Activated CD4-positive, alpha-beta T cell treated with anti-CD3 and anti-CD28 coated beads for 48 hours (primary cell): ENCODE results near the gene NKX1-1.
"Not testable (repeated sequence)": the region's sequence is repeated elsewhere in the genome, so short reads cannot be mapped to it uniquely, and the experiment has no call there.

Experiments used
- DNase-seq: peaks from one replicate; pipeline ENCODE4 v3.0.0-alpha.2; 2020

NKX1-1 gene

GRCh38 chr4:1406394-1406980, at the start of gene NKX1-1:
TSS of gene NKX1-1 (minus strand) at chr4:1406442. CDS start at chr4:1406442, 0 bp downstream.
- no peak for DNase-seq

- DNase-seq = no peak
Observed at GRCh38 chr4:1453731-1454130, 47.5 kb upstream of the NKX1-1 start.

GRCh38 chr4:1452431-1453051, 46.3 kb upstream of the NKX1-1 start:
- no peak for DNase-seq

DNA sequence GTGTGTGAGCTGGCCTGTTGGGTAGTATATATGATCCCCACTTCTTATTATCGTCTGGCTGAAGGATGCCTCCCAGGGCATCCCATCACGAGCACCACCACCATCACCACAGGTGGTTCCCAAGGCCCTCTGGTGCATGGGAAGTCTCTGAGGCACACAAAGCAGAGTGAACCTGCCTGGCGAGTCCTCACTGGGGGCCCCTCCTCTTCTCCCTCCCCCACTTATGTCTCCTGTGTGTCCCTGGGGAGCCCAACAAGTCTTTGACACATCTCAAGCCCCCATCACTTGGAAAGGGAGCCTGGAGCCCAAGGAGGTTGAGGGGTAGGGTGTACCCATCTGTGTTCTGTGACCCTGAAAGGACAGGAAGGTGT, 45.5 kb upstream of the NKX1-1 start:
- no peak for DNase-seq

DNA sequence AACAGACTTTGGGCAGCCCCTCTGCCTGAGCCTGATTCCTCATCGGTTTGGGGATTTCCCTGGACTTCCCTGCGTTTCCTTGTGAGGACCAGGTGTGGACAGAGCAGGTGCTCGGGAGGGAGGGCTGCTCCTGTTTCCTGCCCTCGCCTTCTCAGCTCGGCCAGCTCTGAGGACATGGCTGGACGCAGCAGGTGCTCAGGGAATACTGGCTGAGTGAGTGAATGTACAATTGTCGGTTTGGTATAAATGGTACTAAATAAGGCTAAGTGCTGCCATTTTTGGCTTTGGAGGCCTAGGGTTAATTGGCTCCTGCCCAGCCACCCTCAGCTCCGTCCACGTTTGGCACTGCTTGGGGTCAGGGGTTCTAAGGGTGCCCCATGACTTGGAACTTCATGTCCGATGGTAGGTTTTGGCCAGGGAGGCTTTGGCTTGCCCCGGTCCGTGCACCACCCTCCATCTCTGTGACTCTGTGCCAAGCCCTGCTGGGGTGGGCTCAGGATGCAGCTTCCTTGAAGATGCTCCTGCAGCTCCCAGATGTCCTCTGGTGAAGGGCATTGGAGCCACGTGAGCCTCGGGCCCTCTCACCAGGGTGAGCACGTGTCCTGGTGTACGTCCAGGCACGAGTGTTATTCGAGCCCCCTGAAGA, 45.0 kb upstream of the NKX1-1 start:
- DNase-seq = no peak

GRCh38 chr4:1449833-1450741, 43.8 kb upstream of the NKX1-1 start:
- no peak for DNase-seq

DNA sequence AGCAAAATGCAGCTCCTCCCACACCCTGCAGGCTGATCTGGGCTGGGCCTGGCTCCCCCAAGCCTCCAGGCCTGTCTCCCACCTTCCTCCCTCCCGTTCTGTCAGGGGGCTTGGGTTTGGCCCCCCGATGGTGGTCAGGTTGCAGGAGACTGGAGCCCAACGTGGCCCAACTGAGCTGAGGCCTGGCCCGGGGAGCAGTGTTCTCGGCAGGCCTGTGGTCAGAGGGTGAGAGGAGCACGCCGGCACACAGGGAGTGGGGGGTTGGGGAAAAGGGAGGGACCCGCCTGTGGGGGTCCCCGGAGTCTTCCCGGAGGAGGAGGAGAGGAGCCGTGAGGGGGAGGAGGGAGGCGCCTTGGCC, 43.2 kb upstream of the NKX1-1 start:
- no peak for DNase-seq

GRCh38 chr4:1448589-1449420, 42.6 kb upstream of the NKX1-1 start:
- DNase-seq = no peak

- no peak for DNase-seq
Observed at GRCh38 chr4:1447676-1448588, 41.7 kb upstream of the NKX1-1 start.

- no peak for DNase-seq
Observed at GRCh38 chr4:1446502-1447386, 40.5 kb upstream of the NKX1-1 start.

- DNase-seq = no peak
Observed at GRCh38 chr4:1445716-1446445, 39.6 kb upstream of the NKX1-1 start.

- DNase-seq = not testable (repeated sequence)
Observed at GRCh38 chr4:1443688-1444172, 37.5 kb upstream of the NKX1-1 start.

GRCh38 chr4:1427010-1427409, 20.8 kb upstream of the NKX1-1 start:
- no peak for DNase-seq

DNA sequence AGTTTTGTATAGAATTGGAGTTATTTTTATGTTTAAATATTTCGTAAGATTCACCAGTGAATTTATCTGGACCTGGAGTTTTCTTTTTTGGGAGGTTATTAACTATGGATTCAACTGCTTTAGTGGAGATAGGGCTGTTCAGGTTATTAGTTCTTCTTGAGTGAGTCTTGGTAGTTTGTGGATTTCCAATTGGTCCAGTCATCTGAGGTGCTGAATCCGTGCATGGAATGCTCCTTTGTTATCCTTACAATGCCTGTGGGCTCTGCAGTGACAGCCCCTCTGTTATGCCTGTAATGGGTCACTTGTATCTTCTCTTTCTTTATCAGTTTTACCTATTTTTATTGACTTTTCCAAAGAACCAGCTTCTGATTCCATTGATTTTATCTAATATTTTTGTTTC, 15.4 kb upstream of the NKX1-1 start:
- DNase-seq = no peak

DNA sequence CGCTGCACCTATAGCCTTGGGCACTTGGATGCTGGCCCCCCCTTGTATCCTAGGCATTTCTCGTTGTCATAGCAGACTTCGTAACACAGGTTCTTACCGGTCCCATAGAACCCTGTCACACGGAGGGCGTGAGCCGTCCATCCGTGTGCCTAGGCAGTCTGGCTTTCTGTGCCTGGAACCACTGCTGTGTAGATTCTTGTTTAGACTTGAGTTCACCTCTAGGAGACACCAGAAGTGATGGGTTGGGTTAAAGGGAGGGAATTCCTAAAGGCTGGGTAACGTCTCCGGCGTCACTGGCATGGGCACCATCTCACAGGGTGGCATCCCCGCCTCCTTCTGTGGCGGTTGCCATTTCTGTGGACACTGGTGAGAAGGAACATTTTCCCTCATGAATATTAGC, 13.5 kb upstream of the NKX1-1 start:
- DNase-seq = no peak

DNA sequence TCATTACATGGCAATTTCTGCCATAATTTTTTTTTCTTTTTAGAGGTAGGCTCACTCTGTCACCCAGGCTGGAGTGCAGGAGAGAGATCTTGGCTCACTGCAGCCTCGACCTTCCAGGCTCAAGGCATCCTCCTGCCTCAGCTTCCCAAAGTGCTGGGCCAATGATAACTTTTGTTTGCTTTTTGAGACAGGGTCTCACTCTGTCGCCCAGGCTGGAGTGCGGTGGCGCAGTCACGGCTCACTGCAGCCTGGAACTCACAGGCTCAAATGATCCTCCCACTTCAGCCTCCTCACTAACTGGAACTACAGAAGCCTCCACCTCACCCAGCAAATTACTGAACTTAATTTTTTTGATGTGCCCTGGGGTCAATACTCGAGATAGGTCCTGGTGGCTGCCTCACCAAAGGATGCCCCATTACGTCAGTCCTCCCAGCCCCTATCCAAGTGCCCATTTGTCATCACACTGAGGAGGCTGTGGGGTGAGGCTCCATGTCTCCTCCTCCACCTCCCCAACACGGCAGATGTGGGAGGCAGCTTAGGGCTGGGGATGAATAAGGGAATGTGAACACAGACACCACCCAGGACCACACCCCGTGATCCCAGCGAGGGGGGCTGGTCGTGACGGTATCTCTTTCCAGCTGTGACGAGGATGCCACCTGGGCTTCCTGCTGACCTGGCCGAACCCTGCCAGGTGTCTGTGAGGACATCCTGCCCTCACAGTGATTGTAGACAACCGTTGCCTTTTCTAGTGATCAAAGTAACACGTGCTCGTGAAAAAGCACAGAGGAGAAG, 12.4 kb upstream of the NKX1-1 start:
- no peak for DNase-seq

DNA sequence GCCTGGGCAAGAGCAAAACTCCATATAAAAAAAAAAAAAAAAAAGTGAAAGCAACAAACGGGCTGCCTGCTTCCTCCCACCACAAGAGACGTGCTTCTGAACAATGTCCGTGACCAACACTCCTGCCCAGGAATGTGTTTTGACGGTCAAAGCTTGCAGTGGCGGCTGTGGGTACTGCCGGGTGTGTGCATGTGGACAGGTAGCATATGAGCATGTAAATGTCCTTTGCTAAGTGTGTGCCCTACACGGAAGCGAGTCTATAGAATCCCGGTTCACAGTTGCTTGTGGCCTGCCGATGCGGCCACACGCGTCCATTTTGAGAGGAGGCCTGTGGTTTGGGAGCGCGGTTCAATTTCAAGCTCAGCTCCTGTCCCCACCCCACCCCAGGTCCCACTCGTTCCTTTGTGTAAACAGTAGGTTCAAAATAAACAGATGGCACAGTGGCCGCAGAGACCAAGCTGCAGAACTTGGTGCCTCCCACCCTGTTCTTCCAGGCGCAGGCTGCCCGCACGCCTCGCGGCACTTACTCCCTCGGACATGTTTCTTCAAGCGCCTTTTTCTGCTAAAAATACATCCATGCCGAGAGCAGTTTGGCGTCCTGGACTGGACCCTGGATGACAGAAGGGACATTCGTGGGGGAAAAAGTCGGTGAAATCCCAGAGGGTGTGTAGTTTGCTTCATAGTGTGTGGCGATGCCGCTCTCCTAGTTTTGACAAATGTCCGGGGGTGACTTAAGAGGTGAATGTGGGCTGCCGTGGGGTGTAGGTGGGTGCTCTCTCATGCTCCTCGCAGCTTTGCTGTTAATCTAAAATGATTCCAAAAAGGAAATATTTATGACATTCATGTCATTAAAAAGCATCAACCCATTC, 11.5 kb upstream of the NKX1-1 start:
- DNase-seq = no peak

- DNase-seq = no peak
Observed at GRCh38 chr4:1416948-1417260, 10.7 kb upstream of the NKX1-1 start.
